RWPE1 (cell line): Measurements from ENCODE around the gene TKTL1.

ENCODE experiments used
- CTCF ChIA-PET: fragments of 350-600 bp; sonication (Branson Sonifier 250); formaldehyde crosslinking; extraction: SDS; loops from one replicate; lab custom pipeline; 2021; lab: Yijun Ruan, JAX
- POLR2A ChIA-PET: fragments of 400-600 bp; formaldehyde crosslinking; extraction: SDS; loops from one replicate; lab custom pipeline; 2020; ENCODE audit warnings: antibody characterized with exemption; ENCODE audit not compliant: low non-redundant PET; lab: Yijun Ruan, JAX
- DNase-seq: peaks from one replicate; pipeline ENCODE4 v3.0.0; 2012; ENCODE audit warnings: low spot score
- H3K27ac ChIP-seq: fragments of 450-650 bp; 2 replicates; pipeline ENCODE4 v1.5.1; 2017
- CTCF ChIP-seq: fragments of 450-650 bp; conservative IDR thresholded peaks from 2 replicates; pipeline ENCODE4 v1.5.1; 2017; ENCODE audit warnings: low read depth, mild to moderate bottlenecking

The TKTL1 gene

GRCh38 chrX:154315416-154315815 is 19.8 kb downstream of the TKTL1 start:
- CTCF ChIA-PET: no interaction called here
- no peak for DNase-seq
- POLR2A ChIA-PET: no interaction called here
- no peak overlapping the region for H3K27ac ChIP-seq
- TF ChIP-seq CTCF: no peak

DNA sequence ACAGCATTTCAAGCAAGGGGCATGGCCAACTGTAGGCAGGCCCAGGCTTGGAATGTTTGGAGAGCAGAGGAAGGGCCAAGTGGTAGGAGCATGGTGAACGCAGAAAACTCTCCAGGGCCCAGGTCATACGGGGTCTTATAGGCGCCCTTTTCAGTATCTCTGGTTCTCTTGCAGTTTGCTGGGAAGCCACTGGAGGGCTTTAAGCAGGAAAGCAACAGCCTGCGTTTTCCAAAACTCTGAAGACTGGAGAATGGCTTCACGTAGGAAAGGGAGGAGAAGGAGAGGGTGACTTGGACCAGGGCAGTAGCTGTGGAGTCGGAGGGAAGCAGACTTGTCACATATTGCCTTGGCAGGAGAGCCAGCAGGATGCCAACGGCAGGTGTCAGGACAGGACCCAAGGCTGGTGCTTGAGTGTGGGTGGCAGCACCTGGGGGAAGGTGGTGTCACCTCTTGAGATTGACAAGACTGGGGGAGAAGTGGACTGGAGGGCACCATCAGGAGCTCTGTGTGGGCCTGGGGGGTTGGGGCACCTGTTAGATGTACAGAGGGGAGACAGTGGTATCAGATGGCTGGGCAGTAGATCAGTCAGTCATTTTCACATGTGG is 21.9 kb downstream of the TKTL1 start:
- ChIA-PET POLR2A (no interaction called here), CTCF (interaction anchor here (0.6 kb wide), 1 partner anchor 65 kb away, joined by 3 read pairs; no protein-coding TSS in a partner anchor)
- TF ChIP-seq CTCF: peak; percentile 32; the same call in 1 of the 2 replicates
- DNase-seq: peak; percentile 4
- no peak overlapping the region for H3K27ac ChIP-seq

DNA sequence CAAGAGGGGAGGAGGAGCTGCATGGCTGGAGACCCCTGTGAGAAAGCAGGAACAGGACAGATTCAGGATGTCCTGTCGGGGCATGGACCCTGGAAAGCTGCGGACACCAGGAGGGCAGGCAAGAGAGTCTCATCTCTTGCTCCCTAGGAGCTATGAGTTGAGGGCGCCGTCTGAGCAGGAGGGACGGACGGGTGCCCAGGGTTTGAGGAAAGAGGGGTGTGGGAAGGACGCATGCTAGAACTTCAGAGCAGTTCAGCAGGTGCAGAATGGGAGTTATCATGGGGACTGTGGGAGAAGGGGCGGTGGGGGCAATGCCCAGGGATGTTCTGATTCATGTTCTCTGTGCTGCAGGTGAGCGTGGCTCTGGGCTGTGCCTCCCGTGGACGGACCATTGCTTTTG is 24.8 kb downstream of the TKTL1 start:
- ChIA-PET POLR2A (no interaction called here), CTCF (no interaction called here)
- H3K27ac ChIP-seq: no peak overlapping the region
- no peak for TF ChIP-seq CTCF
- no peak for DNase-seq

- CTCF ChIA-PET: no interaction called here
- TF ChIP-seq CTCF: no peak
- POLR2A ChIA-PET: no interaction called here
- no peak overlapping the region for H3K27ac ChIP-seq
- no peak for DNase-seq
Observed at GRCh38 chrX:154321152-154321551, 25.6 kb downstream of the TKTL1 start.

- TF ChIP-seq CTCF: no peak
- ChIA-PET POLR2A (no interaction called here), CTCF (no interaction called here)
- no peak overlapping the region for H3K27ac ChIP-seq
- no peak for DNase-seq
Observed at GRCh38 chrX:154321594-154321993, 26.0 kb downstream of the TKTL1 start.

DNA sequence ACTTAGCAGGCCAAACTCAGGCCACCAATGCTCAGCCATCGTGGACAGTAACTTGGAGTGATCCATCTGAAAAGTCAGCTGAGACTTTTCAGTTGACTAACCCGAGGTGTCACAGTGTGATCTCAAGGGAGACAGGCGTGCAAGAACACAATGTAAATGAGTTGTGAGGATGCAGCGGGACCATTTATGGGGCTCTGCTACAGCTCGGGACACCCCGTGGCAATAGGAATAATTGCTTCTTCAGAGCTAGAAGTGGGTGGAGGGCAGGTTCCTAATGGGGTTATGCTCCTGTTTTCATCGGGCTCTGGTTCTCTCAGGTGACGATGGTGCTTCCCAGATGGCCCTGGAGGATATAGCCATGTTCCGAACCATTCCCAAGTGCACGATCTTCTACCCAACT is 27.3 kb downstream of the TKTL1 start:
- ChIA-PET POLR2A (no interaction called here), CTCF (no interaction called here)
- TF ChIP-seq CTCF: no peak
- DNase-seq: no peak
- no peak overlapping the region for H3K27ac ChIP-seq
